ENCODE measurements around the gene ATXN7L3. TPM values are rescaled to one million over a fixed set of nuclear protein-coding genes. Genes with fewer than 3 reads are reported as not detected.

The ATXN7L3 gene
- total RNA-seq, 2 experiments from 2014 or later: 63.4 to 69.7 TPM

DNA sequence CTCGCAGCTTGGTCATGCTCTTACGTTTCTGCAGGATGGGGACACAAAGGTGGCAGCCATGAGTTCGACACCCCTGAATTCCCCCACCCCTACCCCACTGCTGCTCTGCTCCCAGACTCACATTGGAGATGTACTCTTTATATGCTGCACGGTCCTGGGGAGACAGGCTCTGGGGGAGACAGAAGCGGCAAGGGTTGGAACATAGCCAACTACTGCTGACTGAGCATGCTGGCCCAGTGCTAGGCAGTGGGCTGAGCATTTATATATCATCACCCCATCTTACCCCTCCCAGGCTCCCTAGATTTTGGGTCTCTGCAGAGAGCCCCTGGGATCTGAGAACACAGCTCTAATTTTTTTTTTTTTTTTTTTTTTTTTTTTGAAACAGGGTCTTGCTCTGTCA, 8.1 kb upstream of the ATXN7L3 start:
- POLR2A ChIA-PET: no interaction called here

DNA sequence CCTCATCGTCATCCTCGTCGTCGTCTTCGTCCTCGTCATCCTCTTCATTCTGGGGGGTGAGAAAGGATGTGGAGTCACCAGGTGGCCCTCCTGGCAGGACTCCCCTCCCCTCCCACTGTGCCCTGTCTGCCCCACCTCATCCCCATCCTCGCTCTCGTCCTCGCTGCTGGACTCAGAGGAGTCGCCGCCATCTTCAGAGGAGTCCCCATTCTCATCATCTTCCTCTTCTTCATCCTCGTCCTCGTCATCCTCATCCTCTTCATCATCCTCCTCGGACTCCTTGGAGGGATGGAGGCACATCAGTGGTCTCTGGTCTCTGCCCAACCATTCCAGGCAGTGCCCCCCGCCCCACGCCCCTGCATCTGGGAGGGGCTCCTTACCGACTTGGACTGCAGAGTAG, 7.6 kb upstream of the ATXN7L3 start:
- Mint-ChIP-seq H3K4me3 (no peak overlapping the region), H3K4me1 (ENCODE audit: low read depth) (peaks cover 54% of the 10 kb centered on the region), H3K27me3 (no peaks in the 10 kb centered on the region), H3K27ac (peak overlapping the region; percentile 38), H3K36me3 (peaks cover 32% of the 10 kb centered on the region), H3K9me3 (no peaks in the 10 kb centered on the region)
- intact Hi-C loops (cut with micrococcal nuclease): loop anchor here (10.0 kb wide), 1 partner anchor 937 kb away; the partner anchor contains the start of gene HEXIM1
- POLR2A ChIA-PET: no interaction called here
- no peak for DNase-seq
- CTCF ChIA-PET: interaction anchor here (3.5 kb wide), 1 partner anchor 9 kb away, joined by 16 read pairs; no protein-coding TSS in a partner anchor

More for the DNA sequence above, 8.1 kb upstream of the ATXN7L3 start:
- no peak for DNase-seq
- intact Hi-C loops (cut with micrococcal nuclease): loop anchor here (10.0 kb wide), 1 partner anchor 937 kb away; the partner anchor contains the start of gene HEXIM1
- CTCF ChIA-PET: interaction anchor here (0.7 to 3.5 kb wide), 2 partner anchors 9 to 138 kb away, joined by 3 to 16 read pairs; partner anchors contain the start of gene GRN
- Mint-ChIP-seq H3K4me1 (ENCODE audit: low read depth) (peaks cover 55% of the 10 kb centered on the region), H3K4me3 (no peak overlapping the region), H3K36me3 (peaks cover 33% of the 10 kb centered on the region), H3K27ac (peak overlapping the region; percentile 38), H3K9me3 (no peaks in the 10 kb centered on the region), H3K27me3 (no peaks in the 10 kb centered on the region)

DNA sequence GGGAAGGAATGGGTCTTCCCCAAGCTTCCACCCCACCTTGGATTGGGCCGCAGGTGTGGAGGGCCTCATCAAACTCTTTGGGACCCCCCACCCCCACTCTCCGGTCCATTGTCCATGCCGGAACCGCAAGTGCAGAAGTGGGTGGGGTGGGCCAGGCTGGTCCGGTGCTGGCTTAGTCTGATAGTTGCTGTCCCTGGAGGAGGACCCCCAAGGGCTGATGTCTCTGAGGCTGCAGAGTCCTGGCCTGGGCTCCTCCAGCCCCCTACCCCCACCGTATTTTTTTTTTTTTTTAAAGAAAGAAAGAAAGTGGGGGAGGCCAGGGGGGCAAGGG, 7.1 kb upstream of the ATXN7L3 start:
- H3K27me3 Mint-ChIP-seq: no peaks in the 10 kb centered on the region
- no peaks in the 10 kb centered on the region for H3K9me3 Mint-ChIP-seq
- intact Hi-C loops (cut with micrococcal nuclease): loop anchor here (10.0 kb wide), 1 partner anchor 938 kb away; the partner anchor contains the start of gene HEXIM1
- CTCF ChIA-PET: interaction anchor here (0.7 to 3.5 kb wide), 5 partner anchors 10 to 139 kb away, joined by 3 to 16 read pairs (median 5); partner anchors contain the start of genes GRN and TMUB2
- no peak overlapping the region for H3K4me3 Mint-ChIP-seq
- no peak for DNase-seq
- H3K4me1 Mint-ChIP-seq (ENCODE audit: low read depth): peaks cover 50% of the 10 kb centered on the region
- no peak overlapping the region for H3K27ac Mint-ChIP-seq
- peaks cover 32% of the 10 kb centered on the region for H3K36me3 Mint-ChIP-seq
- POLR2A ChIA-PET: no interaction called here

DNA sequence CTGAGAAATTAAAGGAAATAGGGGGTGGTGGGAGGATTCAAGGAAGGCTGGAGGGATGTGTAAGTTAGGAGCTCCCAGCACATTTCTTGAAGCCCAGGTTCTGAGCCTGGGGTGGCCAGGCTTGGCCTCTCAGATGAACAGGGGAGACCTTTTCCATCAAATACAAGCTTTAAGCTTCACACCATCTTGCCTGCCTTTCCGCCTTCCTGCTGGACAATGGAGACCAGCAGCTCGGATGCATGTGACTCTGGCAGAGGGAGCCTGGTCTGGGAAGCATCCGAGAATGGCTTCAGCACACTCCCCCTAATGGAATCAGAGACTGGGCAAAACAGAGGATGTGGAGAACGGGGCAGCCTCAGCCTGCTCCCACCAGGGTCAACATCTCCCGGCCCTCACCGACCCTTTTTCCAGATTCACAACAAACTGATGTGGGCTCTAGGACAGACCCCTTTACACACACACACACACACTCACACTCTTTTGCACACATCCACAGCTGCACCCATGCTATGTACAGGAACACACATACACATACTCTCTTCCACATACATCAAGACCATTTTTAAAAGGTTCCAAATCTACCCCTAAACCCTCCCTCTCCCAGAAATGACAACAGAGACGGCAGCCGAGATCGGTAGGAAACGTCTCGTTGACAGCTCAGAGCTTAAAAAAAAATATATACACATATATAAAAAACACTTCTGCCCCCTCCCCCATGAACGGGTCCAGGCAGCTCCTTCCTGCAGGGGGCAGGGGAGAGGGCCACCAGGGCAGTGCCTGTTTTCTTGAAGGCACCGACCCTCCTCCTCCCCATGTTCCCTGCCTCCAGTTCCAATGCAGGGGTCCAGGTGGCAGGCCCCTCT, 6.5 kb upstream of the ATXN7L3 start:
- Mint-ChIP-seq H3K36me3 (peaks cover 29% of the 10 kb centered on the region), H3K9me3 (no peaks in the 10 kb centered on the region), H3K4me3 (no peak overlapping the region), H3K4me1 (ENCODE audit: low read depth) (peaks cover 47% of the 10 kb centered on the region), H3K27ac (peak overlapping the region; percentile 15), H3K27me3 (no peaks in the 10 kb centered on the region)
- POLR2A ChIA-PET: no interaction called here
- intact Hi-C loops (cut with micrococcal nuclease): loop anchor here (10.0 kb wide), 1 partner anchor 939 kb away; the partner anchor contains the start of gene HEXIM1
- CTCF ChIA-PET: interaction anchor here (0.7 to 3.5 kb wide), 6 partner anchors 10 to 139 kb away, joined by 3 to 16 read pairs (median 4); partner anchors contain the start of genes GRN and TMUB2
- no peak for DNase-seq

DNA sequence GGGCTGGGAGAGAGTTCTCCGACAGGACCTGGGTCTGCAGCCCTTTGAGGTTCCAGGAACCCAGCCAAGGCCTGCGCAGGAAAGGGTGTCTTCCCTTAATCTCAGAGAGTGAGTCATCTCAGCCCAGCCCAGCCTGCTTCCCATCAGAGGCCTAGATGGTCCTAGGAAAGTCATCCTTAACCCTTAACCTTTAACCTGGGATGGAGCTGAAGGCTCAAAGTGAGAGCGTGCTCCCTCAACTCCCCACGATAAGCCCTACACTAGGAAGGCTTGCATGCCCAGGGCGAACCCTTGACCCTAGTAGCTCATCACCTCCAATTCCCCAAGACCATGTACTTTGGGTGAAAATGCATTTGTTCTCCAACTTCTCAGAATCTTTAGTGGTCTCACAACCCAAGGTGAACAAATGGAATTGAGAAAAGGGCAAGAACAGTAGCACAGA, 4.8 kb upstream of the ATXN7L3 start:
- Mint-ChIP-seq H3K27me3 (no peaks in the 10 kb centered on the region), H3K36me3 (peaks cover 21% of the 10 kb centered on the region), H3K4me1 (ENCODE audit: low read depth) (peaks cover 39% of the 10 kb centered on the region), H3K9me3 (no peaks in the 10 kb centered on the region), H3K4me3 (no peak overlapping the region), H3K27ac (peak overlapping the region; percentile 66)
- ChIA-PET CTCF (interaction anchor here (0.6 to 3.2 kb wide), 11 partner anchors 9 to 196 kb away, joined by 3 to 20 read pairs (median 8); partner anchors contain the start of genes GRN, HDAC5 and UBTF), POLR2A (interaction anchor here (1.0 to 1.5 kb wide), 2 partner anchors 13 to 17 kb away, joined by 3 to 5 read pairs; no protein-coding TSS in a partner anchor)
- intact Hi-C loops (cut with micrococcal nuclease): loop anchor here (10.0 kb wide), 1 partner anchor 940 kb away; the partner anchor contains the start of gene HEXIM1
- DNase-seq: no peak

DNA sequence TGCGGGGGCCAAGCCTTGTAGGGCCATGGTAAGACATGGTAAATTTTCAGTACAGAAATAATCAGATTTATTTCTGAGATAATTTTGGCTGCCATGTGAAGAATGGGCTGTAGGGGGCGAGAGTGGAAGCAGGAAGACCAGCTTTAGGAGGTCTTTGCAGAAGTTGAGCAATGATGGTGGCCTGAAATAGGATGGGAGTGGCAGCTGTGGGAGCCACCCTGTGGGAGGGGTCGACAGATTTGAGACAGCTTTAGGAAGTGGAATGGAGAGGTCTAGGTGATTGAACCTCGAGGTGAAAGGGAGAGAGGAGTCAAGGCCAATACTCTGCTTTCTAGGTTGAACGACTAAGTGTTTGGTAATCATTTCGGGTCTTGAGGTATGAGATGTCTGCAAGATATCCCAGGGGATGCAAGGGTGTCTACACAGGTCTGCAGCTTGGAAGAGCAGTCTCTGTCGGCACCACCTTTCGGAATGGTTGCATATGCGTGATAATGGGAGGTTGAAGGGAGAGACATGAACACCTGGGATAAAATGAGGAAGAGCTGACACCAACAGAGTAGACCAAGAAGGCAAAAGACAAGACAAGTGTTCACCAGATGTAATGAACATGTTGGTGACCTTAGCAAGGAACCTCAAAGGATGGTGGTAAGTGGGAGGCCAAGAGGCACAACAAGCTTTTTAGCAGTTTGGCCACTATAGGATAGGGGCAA, 4.2 kb upstream of the ATXN7L3 start:
- Mint-ChIP-seq H3K36me3 (peaks cover 18% of the 10 kb centered on the region), H3K4me1 (ENCODE audit: low read depth) (peaks cover 35% of the 10 kb centered on the region), H3K9me3 (no peaks in the 10 kb centered on the region), H3K4me3 (no peak overlapping the region), H3K27ac (peak overlapping the region; percentile 60), H3K27me3 (no peaks in the 10 kb centered on the region)
- CTCF ChIA-PET: interaction anchor here (0.6 to 3.2 kb wide), 16 partner anchors 9 to 195 kb away, joined by 3 to 20 read pairs (median 6); partner anchors contain the start of genes GRN, HDAC5, TMUB2 and UBTF
- DNase-seq: peak; percentile 71
- intact Hi-C loops (cut with micrococcal nuclease): loop anchor here (10.0 kb wide), 1 partner anchor 941 kb away; the partner anchor contains the start of gene HEXIM1
- POLR2A ChIA-PET: interaction anchor here (1.0 to 3.2 kb wide), 3 partner anchors 13 to 17 kb away, joined by 3 to 10 read pairs (median 5); no protein-coding TSS in a partner anchor

DNA sequence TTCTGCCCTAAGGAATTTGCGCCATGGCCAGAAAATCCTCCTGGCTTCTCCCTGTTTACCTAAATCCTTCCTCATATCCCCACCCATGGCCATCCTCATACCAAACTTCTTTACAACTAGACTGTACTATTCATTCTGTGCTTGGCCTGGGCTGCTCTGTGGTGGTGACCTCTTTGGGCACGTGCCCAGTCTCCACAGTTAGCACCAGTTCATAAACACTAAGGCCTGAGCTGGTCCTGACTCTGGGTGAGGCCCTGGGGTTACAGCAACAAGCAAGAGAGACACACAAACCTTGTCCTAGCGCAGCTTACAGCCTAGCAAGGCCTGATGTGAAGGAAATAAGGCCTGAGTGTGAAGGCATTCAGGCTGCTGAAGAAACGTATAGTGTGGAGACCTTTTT, 3.1 kb upstream of the ATXN7L3 start:
- CTCF ChIA-PET: interaction anchor here (1.7 to 3.2 kb wide), 3 partner anchors 14 to 124 kb away, joined by 6 to 8 read pairs (median 6); no protein-coding TSS in a partner anchor
- Mint-ChIP-seq H3K27ac (peak overlapping the region; percentile 23), H3K4me3 (no peak overlapping the region), H3K9me3 (no peaks in the 10 kb centered on the region), H3K4me1 (ENCODE audit: low read depth) (peaks cover 33% of the 10 kb centered on the region), H3K36me3 (peaks cover 10% of the 10 kb centered on the region), H3K27me3 (no peaks in the 10 kb centered on the region)
- POLR2A ChIA-PET: interaction anchor here (1.1 to 3.2 kb wide), 2 partner anchors 9 to 16 kb away, joined by 3 to 10 read pairs; no protein-coding TSS in a partner anchor
- intact Hi-C loops (cut with micrococcal nuclease): loop anchor here (10.0 kb wide), 1 partner anchor 942 kb away; the partner anchor contains the start of gene HEXIM1
- no peak for DNase-seq

DNA sequence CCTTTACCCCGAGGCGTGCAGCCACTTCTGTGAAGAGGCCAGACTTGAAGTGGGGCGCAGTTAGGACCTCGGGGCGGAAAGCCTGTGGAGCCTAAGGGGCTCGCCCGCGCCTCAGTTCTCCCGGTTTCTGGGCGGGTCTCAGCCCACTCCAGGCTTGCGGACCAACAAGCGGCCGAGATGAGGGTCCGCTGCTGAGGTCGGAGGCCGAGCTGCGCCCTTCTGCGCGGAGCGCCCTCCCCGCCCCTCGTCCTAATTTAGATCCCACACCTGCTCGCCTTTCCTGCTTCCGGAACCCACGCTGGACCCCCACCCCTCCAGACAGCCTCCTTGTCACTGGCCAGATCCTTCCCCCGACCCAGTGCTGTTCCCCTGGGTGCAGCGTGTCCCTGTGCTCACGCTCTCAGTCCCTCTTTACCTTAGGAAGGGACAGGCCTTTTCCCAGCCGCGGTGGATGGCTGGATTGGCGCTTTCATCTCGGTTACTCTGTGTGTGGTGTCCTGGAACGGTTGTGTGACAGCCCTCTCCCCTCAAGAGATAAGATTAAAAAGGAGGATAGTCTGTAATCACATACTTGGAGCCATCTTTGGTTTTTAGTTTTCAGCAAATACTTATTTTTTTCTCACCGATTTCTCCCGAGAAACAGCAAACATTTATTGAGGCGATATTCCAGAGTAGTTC, 933 bp upstream of the ATXN7L3 start:
- POLR2A ChIA-PET: interaction anchor here (0.6 to 3.2 kb wide), 4 partner anchors 9 to 19 kb away, joined by 3 to 10 read pairs (median 6); partner anchors contain the start of gene UBTF
- intact Hi-C loops (cut with micrococcal nuclease): loop anchor here (1.0 to 10.0 kb wide), 5 partner anchors 10 to 944 kb away; partner anchors contain the start of genes HEXIM1 and TMUB2
- H3K9me3 Mint-ChIP-seq: no peaks in the 10 kb centered on the region
- H3K4me1 Mint-ChIP-seq (ENCODE audit: low read depth): peaks cover 41% of the 10 kb centered on the region
- no peaks in the 10 kb centered on the region for H3K27me3 Mint-ChIP-seq
- peak overlapping the region; percentile 91 for H3K4me3 Mint-ChIP-seq
- DNase-seq: no peak
- CTCF ChIA-PET: interaction anchor here (0.6 to 6.3 kb wide), 3 partner anchors 10 to 131 kb away, joined by 3 to 54 read pairs (median 4); no protein-coding TSS in a partner anchor
- H3K36me3 Mint-ChIP-seq: peaks cover 14% of the 10 kb centered on the region
- H3K27ac Mint-ChIP-seq: peak overlapping the region; percentile 92

DNA sequence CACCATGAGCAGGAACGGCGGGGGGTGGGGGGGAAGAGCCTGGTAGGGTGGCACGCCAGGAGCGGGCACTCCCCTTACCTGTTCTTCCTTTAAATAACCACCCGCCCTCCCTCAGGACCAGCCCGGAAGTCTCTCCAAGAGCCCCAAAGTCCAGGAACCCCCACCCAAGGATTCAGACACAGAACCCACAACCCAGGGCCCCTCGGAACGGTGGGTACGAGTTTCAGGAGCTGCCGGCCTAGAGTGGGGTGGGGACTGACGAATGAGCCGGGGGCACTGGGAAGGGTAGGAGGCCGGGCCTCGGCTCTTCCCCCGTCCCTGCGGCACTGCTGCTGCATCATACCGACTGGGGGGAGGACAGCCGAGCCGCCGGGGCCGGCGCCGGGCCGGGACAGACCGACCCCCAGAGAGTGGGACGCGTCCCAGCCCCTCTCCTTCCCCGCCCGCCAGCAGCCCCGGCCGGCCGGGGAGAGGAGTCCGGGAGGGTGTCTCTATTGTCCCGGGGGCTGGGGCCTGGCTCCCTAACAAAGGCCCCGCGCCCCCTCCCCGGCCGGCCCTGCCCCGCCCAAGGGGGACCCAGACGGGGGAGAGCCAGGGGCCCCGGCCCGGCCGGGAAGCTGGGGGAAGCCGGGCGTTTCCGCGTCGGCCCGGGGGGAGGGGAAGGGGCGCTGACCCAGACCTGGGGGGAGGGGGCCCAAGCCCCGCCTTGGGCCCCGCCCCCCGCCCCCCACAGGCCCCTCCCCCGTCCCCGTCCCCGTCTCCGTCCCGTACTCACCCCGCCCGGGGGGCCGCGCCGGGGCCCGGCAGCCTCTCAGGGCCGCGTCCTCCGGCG, 747 bp downstream of the ATXN7L3 start:
- intact Hi-C loops (cut with micrococcal nuclease): no loop called here
- H3K27ac Mint-ChIP-seq: peak overlapping the region; percentile 87
- peaks cover 22% of the 10 kb centered on the region for H3K36me3 Mint-ChIP-seq
- CTCF ChIA-PET: interaction anchor here (0.8 to 6.3 kb wide), 6 partner anchors 12 to 162 kb away, joined by 3 to 54 read pairs (median 4); partner anchors contain the start of gene TMUB2
- H3K9me3 Mint-ChIP-seq: no peaks in the 10 kb centered on the region
- peak; percentile 69 for DNase-seq
- no peaks in the 10 kb centered on the region for H3K27me3 Mint-ChIP-seq
- peaks cover 35% of the 10 kb centered on the region for H3K4me1 Mint-ChIP-seq (ENCODE audit: low read depth)
- H3K4me3 Mint-ChIP-seq: peak overlapping the region; percentile 81
- POLR2A ChIA-PET: interaction anchor here (1.2 to 3.2 kb wide), 4 partner anchors 11 to 22 kb away, joined by 4 to 22 read pairs (median 6); partner anchors contain the start of gene TMUB2

Data from activated CD4-positive, alpha-beta memory T cell treated with anti-CD3 and anti-CD28 coated beads for 36 hours (primary cell).